ENCODE data around the gene CDC42SE1.

The CDC42SE1 gene

DNA sequence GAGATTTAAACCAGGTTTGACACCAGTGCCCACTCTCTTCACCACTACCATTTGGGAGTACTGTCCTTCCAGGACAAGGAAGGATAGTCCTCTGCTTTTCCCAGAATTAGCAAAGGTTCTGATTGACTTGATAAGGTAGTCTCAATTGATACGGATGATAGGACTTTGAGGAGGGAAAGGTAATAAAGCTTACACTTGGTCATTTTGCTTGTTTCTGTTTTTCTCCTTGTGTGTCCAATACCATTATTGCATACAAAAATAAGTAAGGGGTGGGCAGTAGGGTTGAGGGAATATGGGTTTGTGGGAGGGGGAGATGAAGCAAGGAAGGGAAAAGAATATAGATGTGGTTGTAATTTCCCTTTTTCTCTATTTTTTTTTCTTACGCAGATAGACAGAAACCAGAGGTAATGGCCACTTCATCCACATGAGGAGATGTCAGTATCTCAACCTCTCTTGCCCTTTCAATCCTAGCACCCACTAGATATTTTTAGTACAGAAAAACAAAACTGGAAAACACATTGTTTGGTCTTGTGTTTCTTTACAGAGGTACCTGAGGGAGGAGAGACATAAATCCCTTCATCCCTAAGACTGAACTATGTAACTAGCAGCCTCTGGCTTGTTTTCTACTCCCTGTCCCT is 9.3 kb downstream of the CDC42SE1 start:
- Mint-ChIP-seq H3K36me3 (ENCODE audit: low read depth) (peaks cover 33% of the 10 kb centered on the region), H3K4me3 (peak overlapping the region; percentile 44 to 98 (median 68)), H3K27ac (peak overlapping the region; percentile 35 to 63 (median 62)), H3K4me1 (peaks cover 35% of the 10 kb centered on the region), H3K27me3 (ENCODE audit: low read depth) (no peaks in the 10 kb centered on the region), H3K9me3 (no peaks in the 10 kb centered on the region)
- TF ChIP-seq, protein P1, sequence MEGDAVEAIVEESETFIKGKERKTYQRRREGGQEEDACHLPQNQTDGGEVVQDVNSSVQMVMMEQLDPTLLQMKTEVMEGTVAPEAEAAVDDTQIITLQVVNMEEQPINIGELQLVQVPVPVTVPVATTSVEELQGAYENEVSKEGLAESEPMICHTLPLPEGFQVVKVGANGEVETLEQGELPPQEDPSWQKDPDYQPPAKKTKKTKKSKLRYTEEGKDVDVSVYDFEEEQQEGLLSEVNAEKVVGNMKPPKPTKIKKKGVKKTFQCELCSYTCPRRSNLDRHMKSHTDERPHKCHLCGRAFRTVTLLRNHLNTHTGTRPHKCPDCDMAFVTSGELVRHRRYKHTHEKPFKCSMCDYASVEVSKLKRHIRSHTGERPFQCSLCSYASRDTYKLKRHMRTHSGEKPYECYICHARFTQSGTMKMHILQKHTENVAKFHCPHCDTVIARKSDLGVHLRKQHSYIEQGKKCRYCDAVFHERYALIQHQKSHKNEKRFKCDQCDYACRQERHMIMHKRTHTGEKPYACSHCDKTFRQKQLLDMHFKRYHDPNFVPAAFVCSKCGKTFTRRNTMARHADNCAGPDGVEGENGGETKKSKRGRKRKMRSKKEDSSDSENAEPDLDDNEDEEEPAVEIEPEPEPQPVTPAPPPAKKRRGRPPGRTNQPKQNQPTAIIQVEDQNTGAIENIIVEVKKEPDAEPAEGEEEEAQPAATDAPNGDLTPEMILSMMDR (IDR thresholded peaks at IDR 0.05; ENCODE audit: unreplicated experiment in 3 of 3) = no peak

DNA sequence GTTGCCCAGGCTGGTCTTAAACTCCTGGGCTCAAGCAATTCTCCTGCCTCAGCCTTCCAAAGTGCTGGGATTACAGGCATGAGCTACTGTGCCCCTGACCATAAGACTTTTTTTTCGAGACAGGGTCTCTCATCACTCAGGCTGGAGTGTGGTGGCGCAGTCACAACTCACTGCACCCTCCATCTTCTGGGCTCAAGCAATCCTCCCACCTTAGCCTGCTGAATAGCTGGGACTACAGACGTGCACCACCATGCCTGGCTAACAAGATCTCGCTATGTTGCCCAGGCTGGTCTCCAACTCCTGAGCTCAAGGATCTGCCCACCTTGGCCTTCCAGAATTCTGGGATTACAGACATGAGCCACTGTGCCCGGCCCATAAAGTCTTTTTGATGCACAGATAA is 10.0 kb downstream of the CDC42SE1 start:
- H3K4me3 Mint-ChIP-seq = peak overlapping the region; percentile 68 to 99 (median 98)
- TF ChIP-seq, protein P1 (IDR thresholded peaks at IDR 0.05; ENCODE audit: unreplicated experiment in 3 of 3) = no peak
- H3K27ac Mint-ChIP-seq = peak overlapping the region in 2 of 3 experiments; percentile 62 to 63
- peaks cover 25% of the 10 kb centered on the region for H3K36me3 Mint-ChIP-seq (ENCODE audit: low read depth)
- H3K4me1 Mint-ChIP-seq = peaks cover 35% of the 10 kb centered on the region
- no peaks in the 10 kb centered on the region for H3K27me3 Mint-ChIP-seq (ENCODE audit: low read depth)
- H3K9me3 Mint-ChIP-seq = no peaks in the 10 kb centered on the region

DNA sequence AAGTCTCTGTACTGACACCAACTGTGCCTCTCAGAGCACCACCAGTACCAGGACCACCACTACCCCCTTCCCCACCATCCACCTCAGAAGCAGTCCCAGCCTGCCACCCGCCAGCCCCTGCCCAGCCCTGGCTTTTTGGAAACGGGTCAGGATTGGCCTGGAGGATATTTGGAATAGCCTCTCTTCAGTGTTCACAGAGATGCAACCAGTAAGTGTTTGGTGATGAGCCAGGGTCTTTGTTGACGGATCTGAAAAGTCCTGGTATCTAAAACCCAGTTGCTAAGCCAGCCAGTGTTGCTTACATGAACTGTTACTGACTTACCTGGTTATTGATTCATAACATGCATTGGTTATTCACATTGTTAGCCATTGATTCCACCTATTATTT is 10.8 kb downstream of the CDC42SE1 start:
- Mint-ChIP-seq H3K9me3 (no peaks in the 10 kb centered on the region), H3K36me3 (ENCODE audit: low read depth) (peaks cover 21% of the 10 kb centered on the region), H3K27me3 (ENCODE audit: low read depth) (no peaks in the 10 kb centered on the region), H3K27ac (peak overlapping the region; percentile 90 to 99 (median 95)), H3K4me3 (peak overlapping the region; percentile 98 to 99 (median 99)), H3K4me1 (peaks cover 35% of the 10 kb centered on the region)
- TF ChIP-seq, protein P1 (IDR thresholded peaks at IDR 0.05; ENCODE audit: unreplicated experiment in 3 of 3) = peak in 1 of 3 experiments; percentile 40

DNA sequence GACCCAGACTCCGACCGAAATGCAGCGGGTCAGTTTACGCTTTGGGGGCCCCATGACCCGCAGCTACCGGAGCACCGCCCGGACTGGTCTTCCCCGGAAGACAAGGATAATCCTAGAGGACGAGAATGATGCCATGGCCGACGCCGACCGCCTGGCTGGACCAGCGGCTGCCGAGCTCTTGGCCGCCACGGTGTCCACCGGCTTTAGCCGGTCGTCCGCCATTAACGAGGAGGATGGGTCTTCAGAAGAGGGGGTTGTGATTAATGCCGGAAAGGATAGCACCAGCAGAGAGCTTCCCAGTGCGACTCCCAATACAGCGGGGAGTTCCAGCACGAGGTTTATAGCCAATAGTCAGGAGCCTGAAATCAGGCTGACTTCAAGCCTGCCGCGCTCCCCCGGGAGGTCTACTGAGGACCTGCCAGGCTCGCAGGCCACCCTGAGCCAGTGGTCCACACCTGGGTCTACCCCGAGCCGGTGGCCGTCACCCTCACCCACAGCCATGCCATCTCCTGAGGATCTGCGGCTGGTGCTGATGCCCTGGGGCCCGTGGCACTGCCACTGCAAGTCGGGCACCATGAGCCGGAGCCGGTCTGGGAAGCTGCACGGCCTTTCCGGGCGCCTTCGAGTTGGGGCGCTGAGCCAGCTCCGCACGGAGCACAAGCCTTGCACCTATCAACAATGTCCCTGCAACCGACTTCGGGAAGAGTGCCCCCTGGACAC is 11.3 kb downstream of the CDC42SE1 start:
- Mint-ChIP-seq H3K27me3 (ENCODE audit: low read depth) (no peaks in the 10 kb centered on the region), H3K4me1 (peaks cover 35% of the 10 kb centered on the region), H3K27ac (peak overlapping the region; percentile 90 to 99 (median 95)), H3K9me3 (no peaks in the 10 kb centered on the region), H3K36me3 (ENCODE audit: low read depth) (peaks cover 20% of the 10 kb centered on the region), H3K4me3 (peak overlapping the region; percentile 98 to 99 (median 99))
- TF ChIP-seq, protein P1 (IDR thresholded peaks at IDR 0.05; ENCODE audit: unreplicated experiment in 3 of 3) = peak in 2 of 3 experiments; percentile 45 to 50

- Mint-ChIP-seq H3K36me3 (ENCODE audit: low read depth) (peaks cover 15% of the 10 kb centered on the region), H3K4me1 (peaks cover 35% of the 10 kb centered on the region), H3K27ac (peak within 1 kb of the TSS; percentile 90 to 99 (median 95)), H3K4me3 (peak within 1 kb of the TSS; percentile 98 to 99 (median 99)), H3K9me3 (no peaks in the 10 kb centered on the region), H3K27me3 (ENCODE audit: low read depth) (no peaks in the 10 kb centered on the region)
- TF ChIP-seq, protein P1 (IDR thresholded peaks at IDR 0.05; ENCODE audit: unreplicated experiment in 3 of 3) = no peak
Measured at GRCh38 chr1:151047591-151047924, 11.9 kb downstream of the CDC42SE1 start, which contains the start of gene C1orf56. TSS of gene C1orf56 (plus strand) at chr1:151047751. CDS start at chr1:151047848, 97 bp downstream.

Measured in nephron (organoid).